ENCODE measurements around the gene TPD52L1. TPM values are rescaled to one million over a fixed set of nuclear protein-coding genes. Genes with fewer than 3 reads are reported as not detected.

The TPD52L1 gene
- total RNA-seq, 1 donor = 35.5 TPM

DNA sequence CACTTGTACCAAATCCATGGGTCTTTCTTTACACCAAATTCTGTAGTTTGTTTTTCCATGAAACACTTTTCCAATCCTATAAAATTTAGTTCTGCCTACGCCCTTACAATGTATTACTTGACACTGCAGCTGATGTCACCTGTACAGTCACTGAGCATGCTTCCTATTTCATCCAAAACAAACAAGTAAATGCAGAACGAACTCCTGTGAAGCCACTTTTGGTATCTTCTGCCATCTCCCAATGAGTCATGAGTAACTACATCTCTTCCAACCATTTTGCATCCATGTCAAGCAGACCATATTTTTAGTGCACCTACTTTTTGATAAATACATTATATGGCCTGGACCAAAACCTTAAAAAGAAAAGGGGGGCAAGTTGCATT is 105.8 kb downstream of the TPD52L1 start:
- H3K36me3 ChIP-seq (ENCODE audit: insufficient read depth, low read length) = no peaks in the 10 kb centered on the region
- DNase-seq (ENCODE audit: insufficient read length, low spot score, missing footprints) = no peak
- no peak overlapping the region for H2AFZ ChIP-seq (ENCODE audit: low read length)
- H3K4me3 ChIP-seq (ENCODE audit: insufficient read depth, low read length) = no peak overlapping the region
- TF ChIP-seq, protein P1, sequence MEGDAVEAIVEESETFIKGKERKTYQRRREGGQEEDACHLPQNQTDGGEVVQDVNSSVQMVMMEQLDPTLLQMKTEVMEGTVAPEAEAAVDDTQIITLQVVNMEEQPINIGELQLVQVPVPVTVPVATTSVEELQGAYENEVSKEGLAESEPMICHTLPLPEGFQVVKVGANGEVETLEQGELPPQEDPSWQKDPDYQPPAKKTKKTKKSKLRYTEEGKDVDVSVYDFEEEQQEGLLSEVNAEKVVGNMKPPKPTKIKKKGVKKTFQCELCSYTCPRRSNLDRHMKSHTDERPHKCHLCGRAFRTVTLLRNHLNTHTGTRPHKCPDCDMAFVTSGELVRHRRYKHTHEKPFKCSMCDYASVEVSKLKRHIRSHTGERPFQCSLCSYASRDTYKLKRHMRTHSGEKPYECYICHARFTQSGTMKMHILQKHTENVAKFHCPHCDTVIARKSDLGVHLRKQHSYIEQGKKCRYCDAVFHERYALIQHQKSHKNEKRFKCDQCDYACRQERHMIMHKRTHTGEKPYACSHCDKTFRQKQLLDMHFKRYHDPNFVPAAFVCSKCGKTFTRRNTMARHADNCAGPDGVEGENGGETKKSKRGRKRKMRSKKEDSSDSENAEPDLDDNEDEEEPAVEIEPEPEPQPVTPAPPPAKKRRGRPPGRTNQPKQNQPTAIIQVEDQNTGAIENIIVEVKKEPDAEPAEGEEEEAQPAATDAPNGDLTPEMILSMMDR (IDR thresholded peaks at IDR 0.05; ENCODE audit: extremely low read depth, low read depth, low read length) = no peak
- H3K27ac ChIP-seq (ENCODE audit: low read depth, low read length) = peak overlapping the region; percentile 7
- no peaks in the 10 kb centered on the region for H4K20me1 ChIP-seq (ENCODE audit: insufficient read depth, low read length)
- H3K9me3 ChIP-seq (ENCODE audit: low read depth, low read length) = no peaks in the 10 kb centered on the region
- peaks cover 44% of the 10 kb centered on the region for H3K4me1 ChIP-seq (ENCODE audit: insufficient read depth, low read length)
- H3K27me3 ChIP-seq (ENCODE audit: insufficient read depth, low read length) = no peaks in the 10 kb centered on the region
- H3K4me2 ChIP-seq (ENCODE audit: insufficient read depth, low read length) = peak overlapping the region; percentile 42
- H3K79me2 ChIP-seq (ENCODE audit: insufficient read depth, low read length) = no peaks in the 10 kb centered on the region

DNA sequence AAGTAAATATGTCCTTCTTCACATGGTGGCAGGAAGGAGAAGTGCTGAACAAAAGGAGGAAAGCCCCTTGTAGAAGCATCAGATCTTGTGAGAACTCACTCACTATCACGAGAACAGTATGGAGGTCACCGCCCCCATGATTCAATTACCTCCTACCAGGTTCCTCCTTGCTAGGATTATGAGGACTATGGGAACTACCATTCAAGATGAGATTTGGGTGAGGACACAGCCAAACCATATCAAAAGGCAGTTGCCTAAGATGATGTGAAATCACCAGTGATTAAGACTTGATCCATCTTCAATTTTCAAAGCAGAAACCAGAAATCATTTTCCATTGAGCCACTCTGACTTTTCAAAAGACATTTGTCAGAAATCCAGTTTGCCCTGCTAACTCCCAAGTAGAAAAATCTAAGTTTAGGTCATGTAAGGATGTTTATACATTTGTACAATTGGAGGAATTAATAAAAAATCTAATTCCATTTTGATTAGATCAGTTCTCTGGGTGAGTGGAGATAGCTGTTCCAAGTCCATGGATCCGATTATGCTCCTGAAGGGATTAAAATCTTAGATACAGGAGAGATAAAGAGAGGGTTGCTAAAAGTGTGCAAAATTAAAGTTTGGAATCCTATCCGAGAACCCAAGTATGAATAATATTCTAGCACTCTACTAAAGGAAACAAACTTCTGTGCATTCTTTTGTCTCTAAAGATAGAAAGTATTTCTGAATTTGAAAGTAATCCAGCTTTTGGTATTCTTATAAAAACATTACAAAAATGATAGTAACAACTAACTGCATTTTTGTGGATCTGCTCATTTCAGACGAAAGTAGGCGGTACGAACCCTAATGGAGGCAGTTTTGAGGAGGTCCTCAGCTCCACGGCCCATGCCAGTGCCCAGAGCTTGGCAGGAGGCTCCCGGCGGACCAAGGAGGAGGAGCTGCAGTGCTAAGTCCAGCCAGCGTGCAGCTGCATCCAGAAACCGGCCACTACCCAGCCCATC is 108.7 kb downstream of the TPD52L1 start:
- H3K4me1 ChIP-seq (ENCODE audit: insufficient read depth, low read length) = peaks cover 27% of the 10 kb centered on the region
- H3K79me2 ChIP-seq (ENCODE audit: insufficient read depth, low read length) = no peaks in the 10 kb centered on the region
- peak overlapping the region; percentile 69 for H3K4me2 ChIP-seq (ENCODE audit: insufficient read depth, low read length)
- no peaks in the 10 kb centered on the region for H4K20me1 ChIP-seq (ENCODE audit: insufficient read depth, low read length)
- H3K9me3 ChIP-seq (ENCODE audit: low read depth, low read length) = no peaks in the 10 kb centered on the region
- peak; percentile 85 for DNase-seq (ENCODE audit: insufficient read length, low spot score, missing footprints)
- peak overlapping the region; percentile 26 for H3K4me3 ChIP-seq (ENCODE audit: insufficient read depth, low read length)
- no peaks in the 10 kb centered on the region for H3K36me3 ChIP-seq (ENCODE audit: insufficient read depth, low read length)
- H2AFZ ChIP-seq (ENCODE audit: low read length) = peak overlapping the region; percentile 30
- H3K27ac ChIP-seq (ENCODE audit: low read depth, low read length) = peak overlapping the region; percentile 94
- no peaks in the 10 kb centered on the region for H3K27me3 ChIP-seq (ENCODE audit: insufficient read depth, low read length)
- TF ChIP-seq, protein P1 (IDR thresholded peaks at IDR 0.05; ENCODE audit: extremely low read depth, low read depth, low read length) = no peak

DNA sequence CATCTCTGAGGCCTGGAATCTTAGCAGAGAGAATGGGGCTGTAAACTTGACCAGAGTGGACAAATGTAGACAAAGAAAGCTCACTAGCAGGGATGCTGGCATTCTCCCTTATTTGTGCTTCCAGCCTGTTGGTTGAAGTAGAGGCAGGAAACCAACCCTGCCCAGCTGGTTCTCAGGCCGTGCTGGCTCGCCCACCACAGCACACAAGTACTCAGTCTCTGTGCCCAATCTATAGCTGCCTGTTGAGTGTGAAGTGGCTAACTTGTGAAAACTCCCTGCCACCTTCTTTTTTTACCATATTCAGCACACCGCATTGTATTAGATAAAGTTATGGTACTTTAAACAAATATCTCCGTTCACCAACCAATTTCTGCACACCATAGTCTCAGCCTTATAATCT is 110.9 kb downstream of the TPD52L1 start:
- Histone ChIP-seq H3K36me3 (ENCODE audit: insufficient read depth, low read length) (no peaks in the 10 kb centered on the region), H2AFZ (ENCODE audit: low read length) (no peak overlapping the region), H4K20me1 (ENCODE audit: insufficient read depth, low read length) (no peaks in the 10 kb centered on the region), H3K79me2 (ENCODE audit: insufficient read depth, low read length) (no peaks in the 10 kb centered on the region), H3K4me1 (ENCODE audit: insufficient read depth, low read length) (peaks cover 19% of the 10 kb centered on the region), H3K4me3 (ENCODE audit: insufficient read depth, low read length) (no peak overlapping the region), H3K27ac (ENCODE audit: low read depth, low read length) (no peak overlapping the region), H3K4me2 (ENCODE audit: insufficient read depth, low read length) (no peak overlapping the region), H3K27me3 (ENCODE audit: insufficient read depth, low read length) (no peaks in the 10 kb centered on the region), H3K9me3 (ENCODE audit: low read depth, low read length) (no peaks in the 10 kb centered on the region)
- no peak for DNase-seq (ENCODE audit: insufficient read length, low spot score, missing footprints)
- TF ChIP-seq, protein P1 (IDR thresholded peaks at IDR 0.05; ENCODE audit: extremely low read depth, low read depth, low read length) = no peak

DNA sequence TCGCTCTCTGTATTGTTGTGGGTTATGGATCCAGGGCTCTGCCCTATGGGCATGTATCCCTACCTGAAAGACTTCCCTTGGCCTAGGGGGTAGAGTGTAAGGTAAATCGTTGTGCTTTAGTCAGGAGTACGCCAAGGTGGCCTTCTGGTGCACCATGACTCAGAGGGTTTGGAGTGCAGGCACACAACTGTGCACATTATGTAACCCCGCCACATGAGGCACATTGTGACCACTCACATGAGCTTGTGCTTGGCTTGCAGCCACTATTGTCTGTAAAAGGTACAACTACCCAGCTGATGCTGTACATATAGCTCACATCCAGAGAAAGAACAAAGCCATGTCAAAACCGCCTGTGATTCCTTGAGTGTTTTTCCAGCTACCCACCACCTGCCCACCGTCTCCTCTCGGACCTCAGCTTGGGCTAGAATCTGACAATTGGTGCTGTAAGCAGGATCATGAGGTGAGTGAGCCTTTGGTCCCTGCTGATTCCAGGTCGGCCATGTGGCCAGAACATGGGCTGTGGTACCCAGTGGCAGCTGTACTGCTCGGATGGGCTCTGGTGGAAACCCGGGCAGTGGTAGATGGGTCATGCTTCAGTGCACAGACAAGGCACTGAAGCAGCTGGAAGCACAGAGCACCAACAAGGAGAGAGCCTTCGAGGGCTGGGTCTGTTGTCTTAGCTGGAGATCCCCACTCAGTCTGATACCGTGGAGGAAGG is 114.4 kb downstream of the TPD52L1 start:
- Histone ChIP-seq H3K4me1 (ENCODE audit: insufficient read depth, low read length) (peaks cover 3% of the 10 kb centered on the region), H3K27me3 (ENCODE audit: insufficient read depth, low read length) (no peaks in the 10 kb centered on the region), H3K36me3 (ENCODE audit: insufficient read depth, low read length) (peaks cover 18% of the 10 kb centered on the region), H4K20me1 (ENCODE audit: insufficient read depth, low read length) (no peaks in the 10 kb centered on the region), H3K9me3 (ENCODE audit: low read depth, low read length) (no peaks in the 10 kb centered on the region), H2AFZ (ENCODE audit: low read length) (no peak overlapping the region), H3K27ac (ENCODE audit: low read depth, low read length) (no peak overlapping the region), H3K79me2 (ENCODE audit: insufficient read depth, low read length) (no peaks in the 10 kb centered on the region), H3K4me2 (ENCODE audit: insufficient read depth, low read length) (no peak overlapping the region), H3K4me3 (ENCODE audit: insufficient read depth, low read length) (no peak overlapping the region)
- DNase-seq (ENCODE audit: insufficient read length, low spot score, missing footprints) = peak; percentile 18
- TF ChIP-seq, protein P1 (IDR thresholded peaks at IDR 0.05; ENCODE audit: extremely low read depth, low read depth, low read length) = no peak
